Tibial nerve (tissue), 4 donors: ENCODE results near the gene NUTM2D.
"Not testable (repeated sequence)": the region's sequence is repeated elsewhere in the genome, so short reads cannot be mapped to it uniquely, and the experiment has no call there.

Experiments
- CTCF ChIP-seq, 5 experiments: fragments of 200-600 bp in 3 of 5; fragments of 450-650 bp in 2 of 5; sonication (generic) in 3 of 5; IDR thresholded peaks; one replicate each; pipeline ENCODE4 v1.5.1; 2016 to 2019; ENCODE audit warnings: antibody characterized with exemption in 5 of 5, mild to moderate bottlenecking in 3 of 5, moderate library complexity in 2 of 5
- EP300 ChIP-seq, 2 donors: sonication (generic); formaldehyde crosslinking; IDR thresholded peaks; one replicate each; pipeline ENCODE4 v1.6.1; 2017; ENCODE audit warnings: antibody characterized with exemption in 2 of 2, mild to moderate bottlenecking in 1 of 2
- POLR2A ChIP-seq, 2 donors: fragments of 450-650 bp; IDR thresholded peaks; one replicate each; pipeline ENCODE4 v1.6.1; 2017; ENCODE audit warnings: antibody characterized with exemption in 2 of 2, mild to moderate bottlenecking in 2 of 2, moderate library complexity in 2 of 2

- not testable (repeated sequence) for TF ChIP-seq CTCF, POLR2A, EP300 (IDR thresholded peaks at IDR 0.05)
These were observed 25.8 kb downstream of the NUTM2D start for GRCh38 chr10:87383149-87383857.
